Uterus (tissue), 2 donors: Measurements from ENCODE around the gene CCDC174.

ENCODE experiments used
- CTCF ChIP-seq, 4 experiments: fragments of 200-600 bp in 2 of 4; fragments of 450-650 bp in 2 of 4; sonication (generic) in 2 of 4; IDR thresholded peaks; one replicate each; pipeline ENCODE4 v1.5.1; 2016 to 2019; ENCODE audit warnings: antibody characterized with exemption in 4 of 4, mild to moderate bottlenecking in 2 of 4, moderate library complexity in 1 of 4
- POLR2A ChIP-seq, 2 donors: fragments of 450-650 bp; IDR thresholded peaks; one replicate each; pipeline ENCODE4 v1.6.1; 2016; ENCODE audit warnings: antibody characterized with exemption in 2 of 2, mild to moderate bottlenecking in 1 of 2, moderate library complexity in 1 of 2

GRCh38 chr3:14719006-14719405, 67.4 kb downstream of the CCDC174 start:
- TF ChIP-seq POLR2A (IDR thresholded peaks at IDR 0.05), result no peak
- no peak for TF ChIP-seq CTCF (IDR thresholded peaks at IDR 0.05)
